A673 (cell line): ENCODE results near the gene DHRSX. TPM values are rescaled to one million over a fixed set of nuclear protein-coding genes. Genes with fewer than 3 reads are reported as not detected.
"Not testable (repeated sequence)": the region's sequence is repeated elsewhere in the genome, so short reads cannot be mapped to it uniquely, and the experiment has no call there.

Source experiments
- BruUV-seq: library from RNA; stranded (reverse); fragments of 400-500 nt; replicated peaks from 2 replicates; lab custom pipeline; 2021; lab: Mats Ljungman, UMichigan
- CTCF ChIA-PET: fragments of 300-600 bp; sonication (Branson Sonifier 250); formaldehyde crosslinking; loops from one replicate; lab custom pipeline; 2022; ENCODE audit warnings: antibody characterized with exemption; lab: Charles Lee
- POLR2A ChIA-PET: fragments of 300-600 bp; sonication (Branson Sonifier 250); formaldehyde crosslinking; loops from one replicate; lab custom pipeline; 2022; ENCODE audit warnings: antibody characterized with exemption; ENCODE audit not compliant: low non-redundant PET; lab: Charles Lee
- DNase-seq: peaks from one replicate; pipeline ENCODE4 v3.0.0-alpha.2; 2015; ENCODE audit warnings: low spot score
- H3K27ac ChIP-seq: fragments of 200-600 bp; sonication (generic); 2 replicates; pipeline ENCODE4 v1.5.1; 2016; ENCODE audit warnings: mixed run types, low read depth, mild to moderate bottlenecking, mixed read lengths, antibody characterized with exemption, low read length; ENCODE audit not compliant: poor library complexity, severe bottlenecking
- H3K27me3 ChIP-seq: fragments of 200-600 bp; sonication (generic); replicated peaks from 2 replicates; pipeline ENCODE4 v1.6.1; 2017; ENCODE audit warnings: mixed run types, low read depth, mild to moderate bottlenecking, mixed read lengths, antibody characterized with exemption, low read length; ENCODE audit not compliant: insufficient read depth, poor library complexity
- H3K36me3 ChIP-seq: fragments of 200-600 bp; sonication (generic); 2 replicates; pipeline ENCODE4 v1.6.1; 2016; ENCODE audit warnings: mixed run types, mild to moderate bottlenecking, mixed read lengths, antibody characterized with exemption, low read length; ENCODE audit not compliant: insufficient read depth, poor library complexity, severe bottlenecking
- H3K4me1 ChIP-seq: fragments of 200-600 bp; sonication (generic); 2 replicates; pipeline ENCODE4 v1.6.1; 2017; ENCODE audit warnings: mixed run types, mild to moderate bottlenecking, mixed read lengths, antibody characterized with exemption, low read length; ENCODE audit not compliant: insufficient read depth, poor library complexity, severe bottlenecking
- H3K4me3 ChIP-seq: fragments of 200-600 bp; sonication (generic); 2 replicates; pipeline ENCODE4 v1.5.1; 2016; ENCODE audit warnings: low read depth, mixed run types, mild to moderate bottlenecking, mixed read lengths, low read length; ENCODE audit not compliant: poor library complexity, severe bottlenecking
- H3K9me3 ChIP-seq: fragments of 200-600 bp; sonication (generic); 2 replicates; pipeline ENCODE4 v1.6.1; 2016; ENCODE audit warnings: mixed run types, low read depth, mild to moderate bottlenecking, mixed read lengths, antibody characterized with exemption, low read length; ENCODE audit not compliant: poor library complexity, severe bottlenecking
- EZH2 ChIP-seq: fragments of 200-600 bp; sonication (generic); IDR thresholded peaks from 2 replicates; pipeline ENCODE4 v1.6.1; 2017; ENCODE audit warnings: borderline replicate concordance, low read depth, mild to moderate bottlenecking, mixed read lengths, antibody characterized with exemption, low read length; ENCODE audit not compliant: poor library complexity, severe bottlenecking
- intact Hi-C: fragments of 100-400 bp; cut with micrococcal nuclease; formaldehyde crosslinking; loops from one replicate; pipeline ENCODE4 v1.10.0; 2022; ENCODE audit not compliant: unreplicated experiment
- total RNA-seq: library from RNA; stranded (reverse); gene quantifications from 2 replicates; pipeline ENCODE4 v1.2.3, GENCODE V29; 2021
- TF ChIP-seq, protein P1 (sequence below): fragments of 300-800, 200-600 bp; sonication (generic); conservative IDR thresholded peaks from 2 replicates; pipeline ENCODE4 v1.5.1; 2017; ENCODE audit warnings: low read depth, mild to moderate bottlenecking, antibody characterized with exemption, low read length, moderate library complexity, mixed read lengths

The DHRSX gene
- total RNA-seq, 1 experiment from 2014 or later, result 30.2 TPM

DNA sequence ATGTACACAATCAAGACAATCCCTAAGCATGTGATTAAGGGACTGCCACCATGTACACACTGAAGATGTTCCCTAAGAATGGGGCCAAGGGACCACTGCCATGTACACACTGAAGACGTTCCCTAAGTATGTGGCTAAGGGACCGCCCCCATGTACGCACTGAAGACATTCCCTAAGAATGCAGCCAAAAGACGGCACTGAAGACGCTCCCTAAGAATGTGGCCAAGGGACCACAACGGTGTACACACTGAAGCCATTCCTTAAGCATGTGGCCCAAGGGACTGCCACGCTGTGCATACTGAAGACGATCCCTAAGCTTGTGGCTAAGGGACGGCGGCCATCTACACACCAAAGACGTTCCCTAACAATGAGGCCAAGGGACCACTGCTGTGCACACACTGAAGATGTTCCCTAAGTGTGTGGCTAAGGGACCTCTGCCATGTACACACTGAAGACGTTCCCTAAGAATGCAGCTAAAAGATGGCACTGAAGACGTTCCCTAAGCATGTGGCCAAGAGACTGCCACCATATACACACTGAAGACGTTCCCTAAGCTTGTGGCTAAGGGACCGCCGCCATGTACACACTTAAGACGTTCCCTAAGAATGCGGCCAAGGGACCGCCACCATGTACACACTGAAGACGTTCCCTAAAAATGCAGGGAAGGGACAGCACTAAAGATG is 26.4 kb downstream of the DHRSX start:
- POLR2A ChIA-PET, result no interaction called here
- intact Hi-C loops, result no loop called here
- Histone ChIP-seq H3K27ac (no peak overlapping the region), H3K27me3 (no peaks in the 10 kb centered on the region), H3K4me3 (no peak overlapping the region), H3K36me3 (no peaks in the 10 kb centered on the region), H3K9me3 (no peaks in the 10 kb centered on the region), H3K4me1 (no peaks in the 10 kb centered on the region)
- CTCF ChIA-PET, result no interaction called here
- peak; percentile 33 for DNase-seq
- no peak for TF ChIP-seq EZH2
- TF ChIP-seq, protein P1, sequence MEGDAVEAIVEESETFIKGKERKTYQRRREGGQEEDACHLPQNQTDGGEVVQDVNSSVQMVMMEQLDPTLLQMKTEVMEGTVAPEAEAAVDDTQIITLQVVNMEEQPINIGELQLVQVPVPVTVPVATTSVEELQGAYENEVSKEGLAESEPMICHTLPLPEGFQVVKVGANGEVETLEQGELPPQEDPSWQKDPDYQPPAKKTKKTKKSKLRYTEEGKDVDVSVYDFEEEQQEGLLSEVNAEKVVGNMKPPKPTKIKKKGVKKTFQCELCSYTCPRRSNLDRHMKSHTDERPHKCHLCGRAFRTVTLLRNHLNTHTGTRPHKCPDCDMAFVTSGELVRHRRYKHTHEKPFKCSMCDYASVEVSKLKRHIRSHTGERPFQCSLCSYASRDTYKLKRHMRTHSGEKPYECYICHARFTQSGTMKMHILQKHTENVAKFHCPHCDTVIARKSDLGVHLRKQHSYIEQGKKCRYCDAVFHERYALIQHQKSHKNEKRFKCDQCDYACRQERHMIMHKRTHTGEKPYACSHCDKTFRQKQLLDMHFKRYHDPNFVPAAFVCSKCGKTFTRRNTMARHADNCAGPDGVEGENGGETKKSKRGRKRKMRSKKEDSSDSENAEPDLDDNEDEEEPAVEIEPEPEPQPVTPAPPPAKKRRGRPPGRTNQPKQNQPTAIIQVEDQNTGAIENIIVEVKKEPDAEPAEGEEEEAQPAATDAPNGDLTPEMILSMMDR, result no peak
- no TSS peak for BruUV-seq

GRCh38 chrX:2473064-2473463 is 27.7 kb downstream of the DHRSX start:
- H3K9me3 ChIP-seq, DNase-seq, H3K36me3 ChIP-seq, CTCF ChIA-PET, H3K4me3 ChIP-seq, H3K27me3 ChIP-seq, POLR2A ChIA-PET, BruUV-seq, H3K27ac ChIP-seq, H3K4me1 ChIP-seq, intact Hi-C loops: not testable (repeated sequence)

DNA sequence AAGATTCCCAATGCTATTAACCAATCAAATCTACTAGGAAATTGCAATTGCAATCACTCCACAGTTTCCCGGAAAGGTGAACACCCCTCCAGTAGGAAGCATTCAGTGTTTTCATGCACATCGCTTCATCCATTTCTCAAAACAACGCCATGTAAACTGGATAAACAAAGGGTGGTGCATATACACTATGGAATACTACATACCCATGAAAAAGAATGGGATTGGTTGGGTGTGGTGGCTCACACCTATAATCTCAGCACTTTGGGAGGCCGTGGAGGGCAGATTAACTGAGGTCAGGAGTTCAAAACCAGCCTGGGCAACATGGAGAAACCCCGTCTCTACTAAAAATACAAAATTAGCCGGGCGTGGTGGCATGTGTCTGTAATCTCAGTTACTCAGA is 29.1 kb downstream of the DHRSX start:
- BruUV-seq, result no TSS peak
- CTCF ChIA-PET, result no interaction called here
- Histone ChIP-seq H3K27me3 (no peaks in the 10 kb centered on the region), H3K27ac (no peak overlapping the region), H3K9me3 (no peaks in the 10 kb centered on the region), H3K36me3 (no peaks in the 10 kb centered on the region), H3K4me3 (no peak overlapping the region), H3K4me1 (no peaks in the 10 kb centered on the region)
- POLR2A ChIA-PET, result no interaction called here
- intact Hi-C loops, result no loop called here
- DNase-seq, result no peak
- TF ChIP-seq, protein P1, result no peak
- no peak for TF ChIP-seq EZH2

- H3K27ac ChIP-seq, intact Hi-C loops, H3K36me3 ChIP-seq, DNase-seq, POLR2A ChIA-PET, BruUV-seq, H3K4me3 ChIP-seq, CTCF ChIA-PET, H3K27me3 ChIP-seq, H3K4me1 ChIP-seq, H3K9me3 ChIP-seq: not testable (repeated sequence)
These were observed 29.6 kb downstream of the DHRSX start for GRCh38 chrX:2471126-2471525.

DNA sequence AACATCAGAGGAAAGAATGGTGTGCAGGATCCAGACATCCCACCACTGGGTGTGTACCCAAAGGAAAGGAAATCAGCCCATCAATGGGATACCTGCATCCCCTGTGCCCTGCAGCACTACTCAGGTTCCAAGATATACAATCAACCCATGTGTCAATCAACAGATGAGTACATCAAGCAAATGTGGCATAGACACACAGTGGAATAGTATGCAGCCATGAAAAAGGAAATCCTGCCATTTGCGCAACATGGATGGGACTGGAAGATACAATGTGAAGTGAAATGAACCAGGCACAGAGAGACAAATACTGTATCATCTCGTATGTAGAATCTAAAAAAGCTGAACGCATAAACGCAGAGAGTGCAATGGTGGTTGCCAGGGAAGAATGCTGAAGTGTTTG is 30.9 kb downstream of the DHRSX start:
- POLR2A ChIA-PET, H3K9me3 ChIP-seq, H3K27me3 ChIP-seq, intact Hi-C loops, H3K27ac ChIP-seq, H3K36me3 ChIP-seq, BruUV-seq, DNase-seq, H3K4me1 ChIP-seq, CTCF ChIA-PET, H3K4me3 ChIP-seq: not testable (repeated sequence)
